AG04450 (cell line): ENCODE measurements around the gene RACGAP1. TPM values are rescaled to one million over a fixed set of nuclear protein-coding genes. Genes with fewer than 3 reads are reported as not detected.
A peak's percentile ranks its signal among the peaks of the same experiment; 100 is the strongest.

Experiments used
- CTCF ChIA-PET: fragments of 300-600, 350-600 bp; formaldehyde crosslinking; extraction: SDS; loops from one replicate; lab custom pipeline; 2022; ENCODE audit warnings: antibody characterized with exemption, inconsistent platforms; lab: Charles Lee
- POLR2A ChIA-PET: fragments of 350-600 bp; formaldehyde crosslinking; extraction: SDS; loops from one replicate; lab custom pipeline; 2021; ENCODE audit warnings: antibody characterized with exemption, inconsistent platforms; lab: Yijun Ruan, JAX
- DNase-seq: peaks from one replicate; pipeline ENCODE4 v3.0.0-alpha.2; 2011; ENCODE audit warnings: low read depth, low spot score
- H3K27ac ChIP-seq: one replicate; pipeline ENCODE4 v1.5.1; 2012; ENCODE audit warnings: low read depth, low read length, control low read depth
- H3K27me3 ChIP-seq: one replicate; pipeline ENCODE4 v1.6.0; 2012; ENCODE audit warnings: low read length; ENCODE audit not compliant: control insufficient read depth, insufficient read depth
- H3K4me3 ChIP-seq: 2 replicates; pipeline ENCODE4 v1.5.1; 2011; ENCODE audit warnings: mild to moderate bottlenecking, low read depth, low read length, control low read depth
- H3K9me3 ChIP-seq: 2 replicates; pipeline ENCODE4 v1.5.1; 2012; ENCODE audit warnings: low read length; ENCODE audit not compliant: control insufficient read depth, insufficient read depth
- CTCF ChIP-seq: IDR thresholded peaks from 2 replicates; pipeline ENCODE4 v1.5.1; 2011; ENCODE audit warnings: low read depth, low read length, control low read depth, inconsistent platforms
- polyA plus RNA-seq: library from polyadenylated mRNA; depleted of rRNA; stranded (reverse); fragments of >200 nt; gene quantifications from 2 replicates; pipeline ENCODE4 v1.2.3, GENCODE V29; 2011

RACGAP1 gene
- polyA plus RNA-seq, 1 experiment, result 26.2 TPM

- CTCF ChIA-PET, result interaction anchor here (2.1 kb wide), 1 partner anchor 12 kb away, joined by 22 read pairs; no protein-coding TSS in a partner anchor
- no peak overlapping the region for H3K4me3 ChIP-seq
- no peak for TF ChIP-seq CTCF
- H3K9me3 ChIP-seq, result no peaks in the 10 kb centered on the region
- H3K27me3 ChIP-seq, result no peaks in the 10 kb centered on the region
- DNase-seq, result no peak
- POLR2A ChIA-PET, result no interaction called here
- no peak overlapping the region for H3K27ac ChIP-seq
These were observed 1.4 kb upstream of the RACGAP1 start for GRCh38 chr12:50026691-50027090.

- no peaks in the 10 kb centered on the region for H3K27me3 ChIP-seq
- H3K4me3 ChIP-seq, result peak overlapping the region; percentile 90
- DNase-seq, result no peak
- no peak overlapping the region for H3K27ac ChIP-seq
- ChIA-PET CTCF (interaction anchor here (0.7 to 1.3 kb wide), 5 partner anchors 14 to 93 kb away, joined by 3 to 6 read pairs (median 4); no protein-coding TSS in a partner anchor), POLR2A (interaction anchor here (0.6 to 1.3 kb wide), 2 partner anchors 8 to 14 kb away, joined by 3 to 4 read pairs; no protein-coding TSS in a partner anchor)
- H3K9me3 ChIP-seq, result no peaks in the 10 kb centered on the region
- no peak for TF ChIP-seq CTCF
These were observed 498 bp downstream of the RACGAP1 start for GRCh38 chr12:50024805-50025186.

GRCh38 chr12:50024227-50024626 is 1.1 kb downstream of the RACGAP1 start:
- no peak for DNase-seq
- ChIA-PET CTCF (interaction anchor here (0.7 to 1.3 kb wide), 6 partner anchors 15 to 93 kb away, joined by 3 to 6 read pairs (median 4); no protein-coding TSS in a partner anchor), POLR2A (no interaction called here)
- no peaks in the 10 kb centered on the region for H3K9me3 ChIP-seq
- H3K27ac ChIP-seq, result no peak overlapping the region
- no peaks in the 10 kb centered on the region for H3K27me3 ChIP-seq
- peak overlapping the region; percentile 90 for H3K4me3 ChIP-seq
- TF ChIP-seq CTCF, result no peak

GRCh38 chr12:50022903-50023302 is 2.4 kb downstream of the RACGAP1 start:
- H3K9me3 ChIP-seq, result no peaks in the 10 kb centered on the region
- no peaks in the 10 kb centered on the region for H3K27me3 ChIP-seq
- H3K27ac ChIP-seq, result no peak overlapping the region
- TF ChIP-seq CTCF, result no peak
- no peak for DNase-seq
- no peak overlapping the region for H3K4me3 ChIP-seq
- POLR2A ChIA-PET, result no interaction called here
- CTCF ChIA-PET, result interaction anchor here (0.6 kb wide), 1 partner anchor 260 kb away, joined by 3 read pairs; no protein-coding TSS in a partner anchor

- no peak for DNase-seq
These were observed 4.3 kb downstream of the RACGAP1 start for GRCh38 chr12:50021031-50021430.

More at GRCh38 chr12:50021031-50021430, 4.3 kb downstream of the RACGAP1 start:
- H3K27me3 ChIP-seq, result no peaks in the 10 kb centered on the region
- H3K27ac ChIP-seq, result no peak overlapping the region
- no peaks in the 10 kb centered on the region for H3K9me3 ChIP-seq
- ChIA-PET CTCF (interaction anchor here (0.7 to 1.9 kb wide), 6 partner anchors 18 to 64 kb away, joined by 3 to 11 read pairs (median 5); partner anchors contain the start of gene SMARCD1), POLR2A (interaction anchor here (0.6 kb wide), 1 partner anchor 33 kb away, joined by 8 read pairs; no protein-coding TSS in a partner anchor)
- peak overlapping the region; percentile 8 for H3K4me3 ChIP-seq
- TF ChIP-seq CTCF, result no peak
